Thymus (tissue), 11 donors: Measurements from ENCODE around the gene PARD3B. TPM values are rescaled to one million over a fixed set of nuclear protein-coding genes. Genes with fewer than 3 reads are reported as not detected.

ENCODE experiments used
- DNase-seq, 9 donors: peaks; one replicate each; pipeline ENCODE4 v3.0.0-alpha.2; 2013; ENCODE audit warnings: low spot score in 9 of 9, low read depth in 6 of 9, missing footprints in 1 of 9
- H3K27ac ChIP-seq, 2 donors: one replicate each; pipeline ENCODE4 v1.5.1; 2013; ENCODE audit warnings: control low read depth in 1 of 2, low read depth in 1 of 2, low read length in 1 of 2, mild to moderate bottlenecking in 1 of 2, moderate library complexity in 1 of 2
- H3K27me3 ChIP-seq, 2 donors: one replicate each; pipeline ENCODE4 v1.5.1; 2013; ENCODE audit warnings: low read length in 1 of 2; ENCODE audit not compliant: control insufficient read depth in 2 of 2, insufficient read depth in 1 of 2
- H3K36me3 ChIP-seq, 2 donors: one replicate each; pipeline ENCODE4 v1.5.1; 2013; ENCODE audit warnings: low read length in 1 of 2, mild to moderate bottlenecking in 1 of 2, moderate library complexity in 1 of 2; ENCODE audit not compliant: control insufficient read depth in 2 of 2, insufficient read depth in 2 of 2
- H3K4me1 ChIP-seq, 2 donors: one replicate each; pipeline ENCODE4 v1.5.1; 2013; ENCODE audit warnings: low read length in 2 of 2; ENCODE audit not compliant: control insufficient read depth in 2 of 2, insufficient read depth in 2 of 2
- H3K4me3 ChIP-seq, 2 donors: one replicate each; pipeline ENCODE4 v1.5.1; 2013; ENCODE audit warnings: low read length in 2 of 2, control low read depth in 1 of 2, mild to moderate bottlenecking in 1 of 2
- H3K9me3 ChIP-seq, 2 donors: one replicate each; pipeline ENCODE4 v1.5.1; 2013; ENCODE audit warnings: low read length in 1 of 2, mild to moderate bottlenecking in 1 of 2; ENCODE audit not compliant: control insufficient read depth in 2 of 2, insufficient read depth in 1 of 2
- WGBS: extraction: QIAGEN DNeasy Blood & Tissue Kit; methylation state at CpG from one replicate; pipeline ENCODE4 v1.1.7; 2013; 5-methylcytosine and 5-hydroxymethylcytosine counted together
- polyA plus RNA-seq: library from polyadenylated mRNA; stranded (reverse); fragments of 200-250 nt; gene quantifications from one replicate; pipeline ENCODE4 v1.2.3, GENCODE V29; 2013
- total RNA-seq: library from RNA; stranded (reverse); fragments of 120-200 nt; gene quantifications from one replicate; pipeline ENCODE4 v1.2.4, GENCODE V29; 2013
- donor health status: healthy.

PARD3B gene
- total and polyA plus RNA-seq, 2 donors, result 1.0 to 2.4 TPM

DNA sequence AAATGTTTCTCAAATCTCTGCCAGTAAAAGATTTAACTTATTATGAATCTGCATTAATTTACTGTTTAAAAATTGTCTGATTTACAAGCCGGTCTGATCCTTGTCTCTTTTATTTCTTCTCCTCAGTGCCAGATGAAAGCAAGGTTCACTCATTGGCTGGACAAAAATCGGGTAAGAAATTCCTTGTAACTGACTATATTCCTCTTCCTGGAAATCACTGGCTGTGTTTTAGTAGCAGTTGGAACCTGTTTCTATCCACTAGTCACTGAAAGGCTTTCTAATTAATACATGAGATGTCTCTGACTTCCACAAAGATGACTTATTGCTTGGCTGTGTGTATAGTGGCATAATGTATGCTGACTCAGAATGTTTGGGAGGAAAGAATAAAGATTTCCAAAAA is 700.4 kb downstream of the PARD3B start:
- no peak overlapping the region for H3K4me3 ChIP-seq
- WGBS, result 85% methylated on average over 2 of the region's 2 CpGs
- no peaks in the 10 kb centered on the region for H3K27me3 ChIP-seq
- DNase-seq, result no peak
- no peak overlapping the region for H3K27ac ChIP-seq
- H3K36me3 ChIP-seq, result no peaks in the 10 kb centered on the region
- no peaks in the 10 kb centered on the region for H3K9me3 ChIP-seq
- H3K4me1 ChIP-seq, result no peaks in the 10 kb centered on the region

DNA sequence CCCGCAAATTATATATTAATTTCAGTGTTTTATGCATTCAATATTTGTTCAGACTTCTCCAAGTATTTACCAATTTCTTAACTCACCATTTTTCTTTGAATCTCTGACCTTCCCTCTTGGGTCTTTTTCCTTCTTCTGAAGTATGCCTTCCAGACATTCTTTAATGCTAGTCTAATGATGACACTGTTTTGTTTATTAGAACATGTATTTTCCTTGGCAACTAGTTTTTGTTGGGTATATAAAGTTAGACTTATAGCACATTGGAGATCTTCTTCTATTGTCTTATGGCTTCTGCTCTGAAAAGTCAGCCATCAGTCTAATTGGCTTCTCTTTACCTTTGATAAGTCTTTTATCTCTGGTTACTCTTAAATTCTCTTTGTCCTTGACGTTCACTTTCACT is 713.8 kb downstream of the PARD3B start:
- WGBS, result 95% methylated on average over 2 of the region's 2 CpGs

GRCh38 chr2:205261516-205262020 is 716.3 kb downstream of the PARD3B start:
- no peaks in the 10 kb centered on the region for H3K27me3 ChIP-seq
- H3K27ac ChIP-seq, result no peak overlapping the region
- H3K4me3 ChIP-seq, result no peak overlapping the region
- 95% methylated on average over 1 of the region's 1 CpG for WGBS
- DNase-seq, result no peak
- no peaks in the 10 kb centered on the region for H3K36me3 ChIP-seq
- no peaks in the 10 kb centered on the region for H3K4me1 ChIP-seq
- no peaks in the 10 kb centered on the region for H3K9me3 ChIP-seq

More for the DNA sequence above, 713.8 kb downstream of the PARD3B start:
- H3K9me3 ChIP-seq, result no peaks in the 10 kb centered on the region
- no peaks in the 10 kb centered on the region for H3K4me1 ChIP-seq
- no peaks in the 10 kb centered on the region for H3K36me3 ChIP-seq
- H3K27ac ChIP-seq, result no peak overlapping the region
- no peak overlapping the region for H3K4me3 ChIP-seq
- DNase-seq, result no peak
- no peaks in the 10 kb centered on the region for H3K27me3 ChIP-seq

DNA sequence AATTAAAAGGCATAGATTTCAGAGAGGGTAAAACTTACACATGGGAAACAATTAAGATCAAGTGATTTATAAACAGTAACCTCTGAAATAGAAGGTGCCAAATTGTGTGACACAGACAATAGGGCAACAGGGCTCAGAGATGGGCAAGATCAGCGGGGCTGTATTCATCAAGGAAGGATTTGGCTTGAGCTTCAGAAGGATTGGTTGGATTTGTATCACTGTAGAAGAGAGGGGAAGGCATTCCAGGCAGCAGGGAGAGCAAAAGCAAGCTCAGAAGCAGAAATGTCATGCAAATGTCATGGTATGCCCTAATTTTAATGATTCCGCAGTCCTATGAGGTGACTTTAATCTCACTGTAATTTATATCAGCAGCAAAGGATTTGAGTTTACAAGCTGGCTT is 722.0 kb downstream of the PARD3B start:
- Histone ChIP-seq H3K27me3 (no peaks in the 10 kb centered on the region), H3K9me3 (no peaks in the 10 kb centered on the region), H3K36me3 (no peaks in the 10 kb centered on the region), H3K4me3 (no peak overlapping the region), H3K4me1 (no peaks in the 10 kb centered on the region), H3K27ac (no peak overlapping the region)
- WGBS, result 96% methylated on average over 2 of the region's 2 CpGs
- DNase-seq, result no peak

DNA sequence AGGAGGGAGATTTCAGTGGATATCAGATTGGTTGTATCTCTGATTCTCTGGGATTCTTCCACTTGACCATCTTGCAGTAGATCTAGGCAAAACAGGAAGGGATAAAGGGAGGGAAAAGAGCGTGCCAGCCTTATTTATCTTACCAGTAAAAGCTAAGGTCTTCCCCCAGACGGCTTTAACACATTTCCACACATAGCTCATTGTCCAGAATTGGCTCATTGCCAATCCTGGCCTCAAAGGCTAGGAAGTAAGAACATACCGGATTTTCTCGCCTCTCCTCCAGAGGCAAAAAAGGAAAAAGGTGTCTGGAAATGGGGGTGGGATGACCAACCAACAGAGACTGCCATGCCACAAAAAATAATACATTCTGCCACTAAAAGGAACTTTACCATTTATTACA is 725.4 kb downstream of the PARD3B start:
- H3K36me3 ChIP-seq, result no peaks in the 10 kb centered on the region
- H3K4me3 ChIP-seq, result no peak overlapping the region
- no peaks in the 10 kb centered on the region for H3K4me1 ChIP-seq
- no peaks in the 10 kb centered on the region for H3K27me3 ChIP-seq
- DNase-seq, result no peak
- WGBS, result 94% methylated on average over 4 of the region's 4 CpGs
- no peak overlapping the region for H3K27ac ChIP-seq
- no peaks in the 10 kb centered on the region for H3K9me3 ChIP-seq

DNA sequence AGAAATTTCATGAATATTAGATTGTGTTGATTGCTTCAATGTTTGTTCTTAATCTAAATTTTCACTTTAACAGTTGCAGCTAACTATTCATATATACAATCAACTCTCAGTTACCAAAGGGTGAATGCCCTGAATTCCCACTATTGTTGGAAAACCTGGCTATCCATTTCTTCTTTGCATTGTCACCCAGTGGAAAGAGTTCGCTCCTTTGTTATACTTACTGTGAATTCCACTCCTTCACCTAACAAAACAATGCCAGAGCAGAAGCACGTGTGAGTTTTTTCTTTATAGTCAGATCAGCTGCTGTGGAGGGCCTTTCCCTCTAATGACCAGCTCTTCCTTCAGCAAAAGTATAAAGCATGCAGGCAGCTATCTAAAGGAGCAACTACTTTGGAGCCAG is 727.9 kb downstream of the PARD3B start:
- Histone ChIP-seq H3K36me3 (no peaks in the 10 kb centered on the region), H3K9me3 (no peaks in the 10 kb centered on the region), H3K4me1 (no peaks in the 10 kb centered on the region), H3K27me3 (no peaks in the 10 kb centered on the region), H3K4me3 (no peak overlapping the region), H3K27ac (no peak overlapping the region)
- no peak for DNase-seq
- 92% methylated on average over 2 of the region's 2 CpGs for WGBS

DNA sequence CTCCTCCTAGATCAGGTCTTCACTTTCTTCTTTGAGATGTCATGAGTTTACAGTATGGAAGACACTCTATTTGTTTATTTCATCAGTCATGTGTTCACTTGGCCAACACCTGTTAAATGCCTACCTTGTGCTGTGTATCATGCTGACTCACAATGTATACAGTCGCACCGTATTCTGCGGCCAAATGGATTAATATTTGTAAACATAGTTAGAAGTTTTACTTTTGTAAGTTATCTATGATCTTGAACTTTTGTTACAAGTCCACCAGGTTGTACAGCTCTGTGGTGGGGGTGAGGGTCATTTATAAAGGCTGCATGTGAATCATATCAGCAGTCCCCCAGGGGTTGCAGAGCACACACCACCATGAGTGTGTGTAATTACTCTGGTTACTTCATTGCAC is 728.4 kb downstream of the PARD3B start:
- Histone ChIP-seq H3K27me3 (no peaks in the 10 kb centered on the region), H3K27ac (no peak overlapping the region), H3K36me3 (no peaks in the 10 kb centered on the region), H3K9me3 (no peaks in the 10 kb centered on the region), H3K4me1 (no peaks in the 10 kb centered on the region), H3K4me3 (no peak overlapping the region)
- no peak for DNase-seq
- 98% methylated on average over 3 of the region's 3 CpGs for WGBS

DNA sequence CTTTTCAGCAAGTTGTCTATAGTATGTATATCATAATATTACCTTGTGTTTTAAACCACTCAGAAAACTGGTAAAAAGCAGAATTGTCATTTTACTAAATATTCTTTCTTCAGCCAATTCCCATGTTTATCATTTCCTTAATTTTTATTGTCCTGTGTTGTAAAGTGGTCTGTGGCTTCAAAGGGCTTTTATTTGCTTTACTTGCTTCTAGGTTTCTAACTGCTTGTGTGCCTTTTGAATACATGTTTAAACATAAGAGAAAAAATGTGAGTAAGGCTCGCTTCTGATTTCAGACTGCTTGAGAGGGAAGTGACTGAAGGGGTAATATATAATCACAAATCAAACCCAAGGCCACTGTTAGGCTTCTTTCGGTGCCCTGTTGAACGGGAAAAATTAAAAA is 729.5 kb downstream of the PARD3B start:
- no peaks in the 10 kb centered on the region for H3K27me3 ChIP-seq
- no peaks in the 10 kb centered on the region for H3K9me3 ChIP-seq
- no peaks in the 10 kb centered on the region for H3K4me1 ChIP-seq
- no peak overlapping the region for H3K4me3 ChIP-seq
- DNase-seq, result no peak
- WGBS, result 47% methylated on average over 3 of the region's 3 CpGs
- H3K27ac ChIP-seq, result no peak overlapping the region
- no peaks in the 10 kb centered on the region for H3K36me3 ChIP-seq

DNA sequence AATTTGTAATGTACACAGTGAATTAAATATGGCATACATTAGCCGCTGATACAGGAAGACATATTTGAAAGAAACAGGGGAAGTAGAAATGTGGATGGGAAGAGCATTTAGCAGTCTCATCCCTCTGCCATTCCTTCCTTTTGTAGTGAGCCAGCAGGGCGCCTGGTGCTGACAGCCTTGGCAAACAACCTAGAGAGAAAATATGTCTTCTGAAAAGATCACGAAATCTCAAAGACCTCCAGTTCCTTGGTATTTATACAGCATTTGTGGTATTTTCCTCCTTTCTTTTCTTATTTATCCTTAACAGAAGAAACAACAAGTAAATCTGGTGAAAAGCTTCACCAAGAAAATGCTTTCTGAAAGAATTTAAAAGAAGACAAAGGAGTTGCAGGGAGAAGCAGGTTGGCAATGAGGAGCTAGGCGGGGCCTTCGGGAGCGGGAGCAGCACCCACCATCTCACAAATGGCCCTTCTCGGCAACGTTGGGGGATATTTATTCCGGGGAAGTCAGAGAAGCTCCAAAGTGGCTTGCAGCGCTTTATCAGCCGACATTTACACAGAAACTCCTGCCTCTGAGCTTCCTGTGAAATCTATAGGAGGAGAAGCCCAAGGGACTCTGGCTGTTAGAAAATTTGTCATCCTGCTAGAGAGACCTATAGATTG is 731.0 kb downstream of the PARD3B start:
- Histone ChIP-seq H3K4me1 (no peaks in the 10 kb centered on the region), H3K27ac (no peak overlapping the region), H3K4me3 (no peak overlapping the region), H3K36me3 (no peaks in the 10 kb centered on the region), H3K27me3 (no peaks in the 10 kb centered on the region), H3K9me3 (no peaks in the 10 kb centered on the region)
- DNase-seq, result no peak
- WGBS, result 95% methylated on average over 11 of the region's 11 CpGs
